ENCODE data around the gene ZBED3.

The ZBED3 gene

DNA sequence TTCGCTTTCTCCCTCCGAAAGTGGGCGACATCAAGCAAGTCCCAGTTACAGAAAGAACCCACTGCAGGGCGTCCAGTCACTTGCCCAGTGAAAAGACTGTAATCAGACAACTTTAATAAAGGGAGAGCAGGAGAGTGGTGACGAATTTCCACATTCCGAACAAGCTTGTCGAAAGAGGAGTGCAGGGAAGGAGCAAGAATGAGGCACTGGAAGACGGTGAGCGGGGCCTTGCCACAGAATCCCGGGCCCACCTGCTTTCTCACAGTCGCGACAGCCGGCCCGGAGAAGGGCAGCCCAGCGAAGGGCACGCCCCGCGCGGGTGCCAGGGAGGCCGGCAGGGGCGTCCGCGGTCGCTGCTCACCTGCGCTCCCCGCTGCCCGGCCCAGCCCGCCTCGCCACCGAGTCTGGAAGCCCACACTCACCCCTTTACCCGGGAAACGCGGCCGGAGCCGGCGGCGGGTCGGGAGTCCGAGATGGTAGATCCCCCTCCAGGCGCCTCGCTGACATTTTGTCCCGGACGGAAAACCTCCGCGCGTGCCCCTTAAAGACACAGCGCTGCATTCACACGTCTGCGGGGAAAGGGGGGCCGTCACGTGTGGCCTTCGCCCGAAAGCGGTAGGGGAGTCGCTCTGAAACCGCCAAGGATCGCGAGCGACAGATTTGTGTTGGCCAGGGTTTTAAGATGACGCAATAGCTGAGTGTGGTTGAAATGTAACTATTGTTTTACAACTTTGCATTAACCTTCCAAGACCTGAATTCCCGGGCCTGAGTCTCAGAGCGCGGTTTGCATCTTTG, at the start of gene ZBED3:
TSS of gene ZBED3 (minus strand) at position 597 of the 795 bp plus-strand sequence. CDS start 9,407 bp downstream, outside the sequence.
- DNase-seq (ENCODE audit: low read depth) = peak; percentile 53
- TF ChIP-seq CTCF (IDR thresholded peaks at IDR 0.05; ENCODE audit: insufficient read depth, low read depth, low read length, missing control alignments) = no peak
- H3K4me3 ChIP-seq (ENCODE audit: low read length) = peak within 1 kb of the TSS; percentile 74

DNA sequence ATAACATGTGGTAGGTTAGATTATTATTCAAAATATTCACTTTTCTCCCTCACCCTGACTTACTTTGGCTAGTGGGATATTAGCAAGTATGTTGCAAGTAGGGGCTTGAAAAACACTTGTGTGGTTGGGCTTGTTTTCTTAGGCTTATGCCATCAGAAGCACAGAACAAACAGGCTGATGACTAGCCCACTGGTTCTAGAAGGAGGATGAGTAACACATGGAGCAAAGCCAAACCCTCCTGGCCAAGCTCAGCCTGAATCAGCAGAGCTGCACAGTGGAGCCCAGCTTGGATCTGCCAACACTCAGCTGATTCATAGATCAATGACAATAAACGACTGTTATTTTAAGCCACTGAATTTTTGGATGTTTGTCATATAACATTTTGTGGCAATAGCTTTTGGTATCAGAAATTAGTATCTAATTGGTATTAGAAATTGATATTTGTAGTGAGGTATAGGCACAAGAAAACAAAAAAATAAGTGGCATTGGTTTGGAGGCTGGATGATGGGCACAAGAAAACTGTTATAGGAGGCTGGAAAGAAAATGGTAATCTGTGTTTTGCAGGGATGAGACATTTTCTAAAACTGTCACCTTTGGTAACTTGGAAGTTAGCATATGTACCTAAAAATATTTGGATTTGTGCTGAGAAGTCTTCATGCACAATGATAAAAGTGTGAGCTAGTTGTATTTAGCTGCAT, 46.1 kb upstream of the ZBED3 start:
- no peak overlapping the region for H3K4me3 ChIP-seq (ENCODE audit: low read length)
- DNase-seq (ENCODE audit: low read depth) = peak; percentile 99
- TF ChIP-seq CTCF (IDR thresholded peaks at IDR 0.05; ENCODE audit: insufficient read depth, low read depth, low read length, missing control alignments) = no peak

- DNase-seq (ENCODE audit: low read depth) = no peak
- TF ChIP-seq CTCF (IDR thresholded peaks at IDR 0.05; ENCODE audit: insufficient read depth, low read depth, low read length, missing control alignments) = no peak
- H3K4me3 ChIP-seq (ENCODE audit: low read length) = no peak overlapping the region
Observed at GRCh38 chr5:77131361-77131760, 44.3 kb upstream of the ZBED3 start.

GRCh38 chr5:77129391-77129990, 42.4 kb upstream of the ZBED3 start:
- no peak overlapping the region for H3K4me3 ChIP-seq (ENCODE audit: low read length)

DNA sequence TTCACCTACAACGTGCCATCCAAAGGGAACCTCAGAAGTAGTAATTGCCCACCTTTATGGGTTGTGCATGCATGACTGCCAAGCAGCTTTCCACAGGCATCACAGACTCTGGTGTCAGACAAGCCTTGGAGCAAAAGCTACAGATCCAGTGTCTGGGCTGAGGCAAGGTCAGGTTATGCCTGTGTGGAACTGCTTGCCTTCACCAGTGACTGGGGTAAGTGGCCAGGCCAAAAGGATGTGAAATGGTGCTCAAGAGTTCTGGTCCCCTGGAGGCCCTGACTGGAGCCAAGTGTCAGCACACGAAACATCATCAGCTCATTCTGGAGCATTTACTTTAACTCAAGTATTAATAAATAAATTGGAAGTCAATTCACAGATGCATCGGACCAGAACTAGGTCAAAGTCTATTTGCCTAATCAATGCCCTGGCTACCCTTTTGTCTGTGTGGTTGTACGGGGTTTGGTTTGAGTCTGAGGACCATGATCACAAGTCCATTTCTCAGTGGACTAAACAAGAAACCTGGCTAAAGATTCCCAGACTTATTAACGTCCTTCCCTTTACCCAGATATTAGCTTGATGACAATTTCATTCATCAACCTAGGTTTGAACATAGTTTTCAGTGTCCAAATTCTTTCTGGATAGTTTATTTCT, 41.5 kb upstream of the ZBED3 start:
- H3K4me3 ChIP-seq (ENCODE audit: low read length) = no peak overlapping the region
- DNase-seq (ENCODE audit: low read depth) = no peak
- TF ChIP-seq CTCF (IDR thresholded peaks at IDR 0.05; ENCODE audit: insufficient read depth, low read depth, low read length, missing control alignments) = no peak

More at GRCh38 chr5:77129391-77129990, 42.4 kb upstream of the ZBED3 start:
- TF ChIP-seq CTCF (IDR thresholded peaks at IDR 0.05; ENCODE audit: insufficient read depth, low read depth, low read length, missing control alignments) = peak; percentile 30
- peak; percentile 14 for DNase-seq (ENCODE audit: low read depth)

DNA sequence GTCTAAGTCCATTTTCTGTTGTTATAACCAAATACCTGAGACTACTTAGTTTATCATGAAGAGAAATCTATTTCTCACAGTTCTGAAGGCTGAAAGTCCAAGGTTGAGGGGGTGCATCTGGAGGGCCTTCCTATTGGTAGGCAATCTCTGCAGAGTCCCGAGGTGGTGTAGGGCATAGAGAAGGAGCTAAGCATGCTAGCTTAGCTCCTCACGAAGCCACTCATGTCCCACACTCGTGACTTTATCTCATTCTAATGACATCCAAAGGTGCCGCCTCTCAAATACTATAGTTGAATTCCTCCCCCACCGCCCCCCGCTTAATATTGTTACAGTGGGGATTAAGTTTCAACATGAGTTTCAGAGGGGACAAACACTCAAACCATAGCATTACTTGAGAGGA, 36.0 kb upstream of the ZBED3 start:
- no peak overlapping the region for H3K4me3 ChIP-seq (ENCODE audit: low read length)
- TF ChIP-seq CTCF (IDR thresholded peaks at IDR 0.05; ENCODE audit: insufficient read depth, low read depth, low read length, missing control alignments) = no peak
- no peak for DNase-seq (ENCODE audit: low read depth)
